Stimulated activated naive CD8-positive, alpha-beta T cell treated with anti-CD3 and anti-CD28 coated beads, Interleukin-15, Interleukin-2, amounts not matched to agents 100 U/mL and 50 U/mL, for 24 hours (primary cell): Measurements from ENCODE around the gene MSI2.

Source experiments
- ATAC-seq: fragments of 150-1000 bp; cut with Tn5 transposase; one replicate; pipeline ENCODE4 v1.10.0; 2021
- DNase-seq: peaks from one replicate; pipeline ENCODE4 v3.0.0; 2021

MSI2 gene

DNA sequence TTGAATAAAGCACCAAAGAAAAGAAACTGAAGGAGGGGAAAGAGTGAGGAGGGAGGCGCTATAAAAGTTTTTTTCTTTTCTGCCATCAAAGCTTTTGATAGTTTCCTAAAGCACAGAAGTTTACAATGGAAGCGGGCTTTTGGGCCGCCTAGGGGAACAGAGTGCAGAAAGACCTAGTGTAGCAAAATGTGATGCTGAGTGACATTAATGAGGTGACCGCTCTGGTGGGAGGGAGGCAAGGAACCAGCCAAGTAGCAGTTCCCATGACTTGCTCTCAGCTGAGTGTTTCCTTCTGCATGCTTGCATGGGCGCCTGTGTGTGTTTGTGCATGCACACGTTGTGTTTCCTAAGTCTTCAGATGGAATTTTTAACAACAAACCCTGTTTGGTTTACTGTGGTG is 15.5 kb downstream of the MSI2 start:
- ATAC-seq, result no peak

DNA sequence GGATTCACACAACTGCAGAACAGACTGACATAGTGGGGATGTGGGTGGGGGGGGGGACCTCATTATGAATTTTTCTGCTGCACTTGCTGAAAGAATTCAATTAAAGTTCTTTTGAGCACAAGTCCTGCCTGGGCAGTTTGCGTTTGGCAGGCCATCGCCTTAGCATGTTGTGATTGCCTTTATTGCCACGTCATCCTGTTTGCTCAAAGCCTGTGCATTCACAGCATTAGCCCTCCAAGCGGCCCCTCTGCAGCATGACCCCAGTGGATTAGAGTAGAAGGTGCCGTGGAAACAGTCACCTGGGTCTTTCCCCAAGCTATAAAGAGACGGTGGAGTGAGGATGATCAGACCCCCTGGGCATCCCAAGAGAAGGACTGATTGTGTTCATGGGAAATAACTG is 17.2 kb downstream of the MSI2 start:
- DNase-seq (no peak), ATAC-seq (no peak)

More for the DNA sequence above, 15.5 kb downstream of the MSI2 start:
- DNase-seq, result no peak

DNA sequence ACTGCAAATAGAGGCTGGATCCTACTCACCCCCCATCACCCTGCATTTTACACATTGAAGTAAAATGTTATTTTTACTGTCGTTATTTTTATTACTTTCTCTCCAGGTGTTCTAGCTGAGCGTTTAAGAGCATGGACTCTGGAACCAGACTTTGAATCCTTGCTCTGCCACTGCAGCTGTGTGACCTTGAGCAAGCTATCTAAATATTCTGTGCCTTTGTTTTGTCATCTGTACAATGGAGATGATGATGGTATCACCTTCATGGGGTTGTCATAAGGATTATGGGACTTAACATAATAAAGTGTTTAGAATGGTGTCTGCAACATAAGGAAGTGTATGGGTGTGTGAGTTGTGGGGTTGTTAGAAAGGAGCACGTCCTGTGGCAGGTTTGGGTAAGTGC is 17.8 kb downstream of the MSI2 start:
- DNase-seq (no peak), ATAC-seq (no peak)

DNA sequence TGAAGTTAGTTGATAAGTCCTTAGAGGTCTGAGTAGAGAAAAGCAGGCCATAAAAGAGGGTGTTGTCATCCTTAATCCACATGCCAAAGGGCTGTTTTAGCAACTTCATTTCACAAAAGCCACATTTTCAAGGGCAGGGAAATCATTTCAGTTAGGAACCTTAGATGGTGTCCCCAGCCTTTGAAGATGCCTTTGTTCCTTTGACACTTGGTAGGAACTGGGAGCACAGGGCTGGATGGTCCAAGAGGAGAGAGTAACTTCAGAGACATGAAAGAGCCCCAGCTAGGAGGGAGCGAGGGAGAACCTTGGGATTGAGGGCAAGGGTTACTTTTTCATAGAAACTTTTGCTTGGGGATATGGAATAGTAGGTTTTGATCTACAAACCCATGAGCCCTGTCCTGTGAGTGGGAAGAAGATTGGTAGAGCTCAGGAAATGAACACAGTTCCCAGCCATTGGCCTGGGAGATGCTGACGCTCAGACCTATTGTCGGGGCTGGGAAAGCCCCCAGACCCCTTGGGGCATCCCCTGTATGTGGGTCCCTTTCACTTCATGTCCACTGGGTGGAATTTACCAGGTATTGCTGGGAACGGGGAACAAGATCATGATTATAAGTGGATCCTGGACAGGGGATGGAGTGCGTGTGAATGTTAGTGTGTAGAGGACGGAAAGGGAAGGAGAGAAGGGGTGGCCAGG is 18.9 kb downstream of the MSI2 start:
- ATAC-seq, result no peak

DNA sequence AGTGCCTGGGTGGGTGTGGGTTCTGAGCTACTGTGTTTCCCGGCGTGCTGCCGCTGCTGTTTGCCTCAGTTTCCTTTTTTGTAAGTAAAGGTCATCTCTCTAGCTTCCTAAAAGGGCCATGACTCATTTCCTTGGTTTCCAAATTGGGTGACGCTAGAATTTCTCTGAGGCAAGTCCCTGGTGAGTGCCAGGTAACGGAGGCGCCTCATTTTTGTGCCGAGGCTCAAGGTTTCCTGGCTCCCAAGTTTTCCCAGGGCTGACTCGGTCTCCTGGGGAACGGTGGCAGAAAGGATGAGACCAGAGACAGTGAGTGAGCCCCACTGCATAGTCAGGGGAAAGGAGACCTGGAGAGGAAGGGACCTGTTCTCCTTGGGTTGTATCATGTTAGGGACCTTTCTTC is 20.3 kb downstream of the MSI2 start:
- no peak for ATAC-seq

More for the DNA sequence above, 18.9 kb downstream of the MSI2 start:
- no peak for DNase-seq

DNA sequence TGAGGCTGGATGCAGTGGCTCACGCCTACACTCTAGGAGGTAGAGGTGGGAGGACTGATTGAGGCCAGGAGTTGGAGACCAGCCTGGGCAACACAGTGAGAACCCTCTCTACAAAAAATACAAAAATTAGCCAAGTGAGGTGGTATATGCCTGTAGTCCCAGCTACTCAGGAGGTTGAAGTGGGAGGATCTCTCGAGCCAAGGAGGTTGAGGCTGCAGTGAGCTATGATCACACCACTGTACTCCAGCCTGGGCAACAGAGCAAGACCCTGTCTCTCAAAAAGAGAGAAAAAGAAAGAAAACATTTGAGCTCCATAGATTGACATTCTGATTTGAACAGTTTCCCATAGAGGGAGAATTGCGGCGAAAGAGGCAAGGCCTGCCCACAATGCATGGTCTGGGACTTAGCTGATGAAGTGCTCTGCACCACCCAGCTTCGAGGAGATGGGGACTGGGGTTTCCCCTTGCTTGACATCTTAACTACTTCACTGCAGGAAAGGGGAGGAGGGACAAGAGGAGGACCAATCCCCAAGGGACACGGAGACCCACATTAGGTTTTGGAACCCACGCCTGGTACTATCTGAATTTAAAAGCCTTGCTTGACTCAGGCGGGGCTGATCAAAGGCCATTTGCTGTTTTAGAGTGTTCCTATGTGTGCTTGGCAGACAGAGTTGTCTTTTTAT is 21.7 kb downstream of the MSI2 start:
- DNase-seq (peak; percentile 38), ATAC-seq (peak; percentile 91)

More for the DNA sequence above, 20.3 kb downstream of the MSI2 start:
- DNase-seq, result no peak

DNA sequence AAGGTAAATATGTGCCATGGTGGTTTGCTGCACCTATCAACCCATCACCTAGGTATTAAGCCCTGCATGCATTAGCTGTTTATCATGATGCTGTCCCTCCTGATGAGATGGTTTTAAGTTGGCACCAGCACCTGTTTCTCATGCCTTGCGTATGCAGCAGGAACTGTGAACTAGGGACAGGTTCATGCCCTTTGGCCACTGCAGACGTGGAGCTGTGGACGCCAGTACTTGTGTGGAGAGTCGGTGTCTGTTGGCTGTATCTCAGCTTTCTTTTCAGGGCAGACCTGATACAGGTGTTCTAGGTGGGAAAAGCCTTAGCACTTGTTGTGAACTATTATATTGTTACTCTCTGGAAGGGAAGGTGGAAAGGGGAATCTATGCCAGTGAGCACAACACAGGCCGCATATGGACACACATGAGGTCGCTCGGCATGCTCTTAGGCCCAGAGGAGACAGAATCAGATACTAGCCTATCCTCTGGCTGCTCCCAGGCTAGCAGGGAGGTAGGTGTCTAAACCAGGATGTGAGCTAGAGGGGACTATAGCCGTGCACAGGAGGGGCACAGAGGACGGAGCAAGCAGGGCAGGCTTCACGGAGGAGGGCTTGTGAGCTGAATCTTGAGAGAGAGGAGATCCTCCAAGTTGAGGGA is 22.5 kb downstream of the MSI2 start:
- DNase-seq (no peak), ATAC-seq (no peak)

DNA sequence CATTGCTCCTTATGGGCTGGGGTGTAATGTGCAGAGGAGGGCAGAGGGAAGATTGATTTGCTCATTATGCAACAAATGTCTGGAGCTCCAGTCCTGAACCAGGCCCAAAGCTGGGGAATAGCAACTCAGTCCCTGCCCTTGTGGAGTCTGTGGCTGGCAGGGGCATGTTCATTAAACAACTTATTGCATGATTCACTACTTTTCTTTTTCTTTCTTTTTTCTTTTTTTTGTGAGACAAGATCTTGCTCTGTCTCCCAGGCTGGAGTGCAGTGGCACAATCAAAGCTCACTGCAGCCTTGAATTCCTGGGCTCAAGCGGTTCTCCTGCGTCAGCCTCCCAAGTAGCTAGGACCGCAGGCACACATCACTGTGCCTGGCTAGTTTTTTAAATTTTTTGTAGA is 23.1 kb downstream of the MSI2 start:
- ATAC-seq, result no peak

DNA sequence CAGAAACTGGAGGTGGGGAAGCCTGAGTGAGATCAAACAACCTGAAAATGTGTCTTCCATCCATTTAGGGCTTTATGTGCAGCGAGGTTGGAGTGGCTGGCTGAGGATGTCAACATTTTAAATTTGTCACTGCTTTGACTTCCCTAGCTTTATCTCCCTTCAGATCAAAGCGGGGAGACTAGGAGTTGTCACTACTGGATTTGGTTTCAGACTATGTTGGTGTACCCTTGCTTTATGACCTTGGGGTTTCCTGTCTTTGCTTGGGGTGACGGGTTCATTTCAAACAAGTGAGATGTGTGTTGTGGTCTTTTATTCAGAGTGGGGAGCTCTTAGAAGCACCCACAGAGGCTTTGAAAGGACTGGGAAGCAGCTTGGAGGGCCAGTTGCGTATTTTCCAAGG is 25.6 kb downstream of the MSI2 start:
- DNase-seq (no peak), ATAC-seq (no peak)

More for the DNA sequence above, 23.1 kb downstream of the MSI2 start:
- no peak for DNase-seq

DNA sequence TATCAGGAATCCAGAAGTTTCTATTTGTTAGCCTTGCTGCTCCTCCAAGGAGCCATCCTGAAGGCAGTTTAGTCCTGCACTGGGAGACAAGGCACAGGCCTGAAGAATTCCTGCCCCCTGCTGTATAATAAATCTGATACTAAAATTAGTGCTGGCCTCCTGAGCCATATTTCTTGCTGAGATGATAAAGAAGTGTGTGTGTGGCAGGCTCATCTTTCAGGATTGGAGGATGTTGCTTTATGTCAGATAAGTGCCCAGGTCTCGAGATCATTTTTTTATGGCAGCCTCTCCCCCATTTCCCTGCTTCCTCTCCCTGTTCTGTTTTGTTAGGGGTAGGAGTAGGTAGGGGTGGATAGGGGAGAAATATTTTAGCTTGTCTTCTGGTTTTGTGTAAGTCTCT is 26.0 kb downstream of the MSI2 start:
- DNase-seq (no peak), ATAC-seq (no peak)

DNA sequence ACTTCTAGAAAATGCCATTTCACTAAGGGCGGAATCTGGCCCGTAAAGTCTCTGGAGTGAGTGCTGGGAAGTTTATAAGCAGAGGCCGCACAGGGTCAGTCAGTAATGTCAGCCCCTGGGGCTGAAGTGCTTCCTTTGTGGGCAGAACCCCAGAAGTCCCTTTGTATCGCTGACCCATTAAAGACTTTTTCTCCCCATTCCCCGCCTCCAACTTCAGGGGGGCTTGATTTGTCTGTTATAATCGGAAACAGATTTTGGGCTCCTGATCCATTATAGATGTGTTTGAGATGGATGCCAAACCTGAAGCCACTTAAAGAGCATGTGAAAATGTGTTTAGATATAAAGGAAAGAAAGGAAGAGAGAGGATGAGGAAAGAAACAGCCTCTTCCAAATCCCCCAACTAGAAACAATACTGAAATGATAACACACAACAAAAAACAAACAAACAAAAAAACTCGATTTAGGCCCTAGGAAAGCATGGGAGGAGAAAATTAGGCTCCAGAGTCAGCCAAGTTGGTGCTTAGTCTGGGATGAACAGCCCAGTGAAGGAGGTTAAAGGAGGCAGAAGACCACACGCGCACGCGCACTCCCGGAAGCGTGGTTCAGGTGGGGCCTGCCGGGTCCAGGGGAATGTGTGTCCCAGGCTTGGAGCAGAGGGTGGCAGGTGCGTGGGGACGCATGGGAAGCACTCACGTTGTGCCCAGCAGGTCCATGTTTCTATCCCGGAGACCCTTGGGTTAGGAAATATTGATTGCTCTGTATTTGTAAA is 27.1 kb downstream of the MSI2 start:
- ATAC-seq (no peak), DNase-seq (no peak)

DNA sequence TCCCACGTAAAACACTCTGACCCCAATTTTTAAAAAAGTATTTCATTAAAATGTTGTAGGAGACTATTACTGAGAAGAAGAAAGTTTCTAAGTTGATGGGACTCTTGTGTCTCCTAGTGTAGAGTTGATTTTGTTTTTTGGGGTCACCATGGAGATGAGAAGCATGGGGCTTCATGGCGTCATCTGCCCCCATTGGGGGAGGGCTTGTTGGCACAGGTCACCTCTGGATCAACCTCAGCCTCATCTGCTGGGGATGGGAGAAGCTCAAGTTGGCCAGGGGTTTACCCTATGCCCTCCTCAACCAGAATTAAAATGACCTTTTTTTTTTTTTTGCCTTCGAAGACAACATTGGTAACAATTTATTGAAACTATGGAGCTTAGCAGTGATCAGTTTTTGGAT is 28.3 kb downstream of the MSI2 start:
- DNase-seq (peak; percentile 43), ATAC-seq (peak; percentile 41)

DNA sequence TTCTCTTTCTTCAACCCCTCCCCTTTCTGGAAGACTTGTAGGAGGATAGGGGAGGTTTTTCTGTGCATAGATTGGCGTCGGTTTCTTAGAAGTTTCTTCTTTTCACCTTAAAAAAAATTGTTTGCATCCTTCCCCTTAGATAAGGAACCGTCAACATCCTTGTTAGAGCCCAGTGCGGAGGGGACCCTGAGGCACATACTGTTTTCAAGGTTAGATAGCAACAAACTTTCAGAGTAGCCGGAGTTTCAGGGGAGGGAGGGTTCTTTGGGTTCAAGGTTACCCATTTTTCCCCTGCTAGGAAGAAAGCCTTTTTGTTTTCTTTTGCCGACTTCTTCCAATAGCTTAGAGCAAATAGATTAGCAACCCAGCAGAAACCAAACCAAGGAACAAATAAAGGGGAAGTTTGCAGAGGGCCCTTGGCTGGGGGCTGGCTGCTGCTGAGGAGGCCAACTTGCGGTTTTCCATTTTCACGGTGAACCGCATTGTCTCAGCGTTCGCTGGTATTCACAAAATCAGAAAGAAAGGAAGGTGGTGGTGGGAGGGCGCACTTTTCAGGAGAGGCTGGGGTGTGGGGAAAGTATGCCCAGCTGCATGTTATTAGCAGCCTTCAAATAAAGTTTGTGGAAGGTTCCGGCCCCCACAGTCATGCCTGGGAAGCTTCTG is 28.8 kb downstream of the MSI2 start:
- DNase-seq (peak; percentile 76), ATAC-seq (peak; percentile 79)

DNA sequence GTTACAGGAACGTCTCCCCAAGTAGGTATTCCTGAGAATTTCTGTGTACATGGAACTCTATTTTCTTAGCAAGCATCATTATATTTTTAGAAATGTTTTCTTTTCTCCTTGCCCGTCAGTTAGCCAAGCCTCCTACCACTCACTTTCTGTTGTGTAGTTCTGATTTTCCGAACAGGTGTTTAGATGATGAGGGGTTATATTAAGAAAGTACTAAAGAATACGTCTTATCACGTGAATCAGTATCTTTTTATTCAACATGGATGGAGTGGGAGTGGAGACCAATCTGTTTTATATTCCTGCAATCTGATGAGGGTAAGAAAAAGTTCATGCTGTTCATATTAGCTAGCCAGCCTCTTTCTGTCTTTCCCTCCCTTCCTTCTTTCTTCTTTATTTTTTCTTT is 29.4 kb downstream of the MSI2 start:
- no peak for ATAC-seq
- DNase-seq, result no peak

DNA sequence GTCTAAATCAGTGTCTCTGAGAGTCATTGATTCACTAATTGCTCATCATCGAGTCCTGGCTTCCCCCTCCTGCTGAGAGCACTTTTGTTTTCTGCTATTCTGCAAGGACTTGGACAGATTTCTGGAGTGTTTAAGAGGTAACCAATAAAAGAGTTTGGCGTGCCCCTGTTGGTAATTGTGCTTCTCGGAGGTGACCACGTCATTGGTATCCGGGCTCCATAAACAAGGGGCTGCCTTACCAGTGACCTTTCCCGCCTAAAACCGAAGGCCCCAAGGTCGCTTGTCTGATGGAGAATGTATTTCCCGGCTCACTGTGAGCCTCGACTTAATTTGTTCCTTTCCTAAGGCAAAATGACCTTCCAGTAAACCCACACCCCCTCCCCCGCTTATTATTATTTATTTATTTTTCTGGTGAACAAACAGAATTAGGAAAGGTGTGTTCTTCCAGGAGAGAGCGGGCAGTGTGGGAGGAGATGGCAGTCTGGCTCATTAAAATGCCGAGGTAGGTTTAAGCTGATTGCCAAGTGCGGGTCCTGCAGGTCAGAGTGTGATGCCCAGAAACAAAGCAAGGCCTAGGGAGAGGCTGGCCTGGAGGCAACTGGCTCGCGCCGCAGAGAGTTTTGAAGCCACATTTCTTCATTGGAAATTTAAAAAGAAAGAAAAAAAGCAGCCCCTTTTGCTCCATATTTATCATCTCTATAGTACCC is 30.2 kb downstream of the MSI2 start:
- DNase-seq, result no peak
- no peak for ATAC-seq

DNA sequence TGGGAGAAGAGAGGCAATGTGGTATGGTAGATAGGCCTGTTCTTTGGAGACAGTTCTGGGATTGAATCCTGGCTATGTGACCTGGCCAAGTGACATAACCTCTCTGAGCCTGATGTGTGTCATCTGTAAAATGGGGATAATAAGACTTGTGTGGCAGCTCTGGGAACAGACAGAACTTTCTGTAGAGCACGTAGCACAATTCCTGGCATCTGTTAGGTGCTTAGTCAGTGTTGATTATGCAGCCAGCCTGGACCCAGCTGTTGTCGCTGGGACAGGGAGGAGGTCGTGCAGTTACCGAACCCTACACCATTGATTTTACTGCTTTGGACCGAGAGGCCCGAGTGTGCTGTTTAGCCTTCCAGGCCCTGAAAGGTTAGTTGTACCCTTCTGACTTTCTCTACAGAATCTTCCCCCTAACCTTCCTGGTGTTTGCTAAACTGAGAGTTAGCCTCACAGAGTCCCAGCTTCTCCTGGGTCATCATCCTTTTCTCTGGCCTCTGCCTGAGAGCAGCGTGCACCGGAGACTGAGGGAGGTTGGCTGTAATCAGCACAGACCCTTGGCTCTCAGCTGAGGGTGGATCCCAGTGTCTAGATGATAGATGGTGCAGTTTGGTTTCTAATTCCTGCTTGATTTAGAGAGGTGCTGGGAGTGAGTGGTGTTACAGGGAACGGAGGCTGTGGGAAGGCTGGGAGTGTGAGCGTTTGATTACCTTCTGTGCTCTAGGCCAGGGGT is 31.9 kb downstream of the MSI2 start:
- no peak for ATAC-seq

DNA sequence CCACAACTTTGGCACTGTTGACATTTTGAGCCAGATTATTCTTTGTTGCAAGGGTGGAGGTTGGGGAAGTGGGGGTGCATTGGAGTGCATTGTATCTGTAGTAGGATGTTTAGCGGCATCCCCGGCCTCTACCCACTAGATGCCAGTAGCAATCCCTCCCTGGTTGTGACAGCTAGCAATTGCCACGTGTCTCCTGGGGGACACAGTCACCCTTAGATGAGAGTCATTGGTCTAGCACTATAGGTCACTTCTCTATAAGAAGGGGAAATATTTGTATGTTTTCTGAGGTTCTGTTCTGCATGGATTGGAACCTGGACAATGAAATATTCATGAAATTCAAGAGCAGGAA is 32.4 kb downstream of the MSI2 start:
- ATAC-seq (no peak), DNase-seq (no peak)

More for the DNA sequence above, 31.9 kb downstream of the MSI2 start:
- no peak for DNase-seq

DNA sequence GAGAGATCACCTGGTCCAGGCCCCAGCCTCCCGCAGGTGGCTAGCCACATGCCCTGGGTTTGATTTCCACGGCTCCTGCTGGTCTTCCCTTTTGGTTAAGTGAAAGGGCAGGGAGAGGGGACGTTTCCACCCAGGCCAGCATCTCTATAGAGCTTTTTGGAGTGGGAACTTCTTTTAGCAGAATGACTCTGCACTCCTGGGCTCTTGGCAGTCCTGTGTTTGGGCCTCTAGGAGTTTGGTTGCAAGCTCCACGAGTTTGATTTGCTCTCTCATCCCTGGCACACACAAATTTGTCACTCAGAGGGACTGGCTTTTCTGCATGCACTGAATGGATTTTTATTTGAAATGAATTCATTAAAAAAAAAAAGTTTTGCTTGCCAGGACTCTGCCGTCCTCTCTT is 32.8 kb downstream of the MSI2 start:
- ATAC-seq (no peak), DNase-seq (no peak)

DNA sequence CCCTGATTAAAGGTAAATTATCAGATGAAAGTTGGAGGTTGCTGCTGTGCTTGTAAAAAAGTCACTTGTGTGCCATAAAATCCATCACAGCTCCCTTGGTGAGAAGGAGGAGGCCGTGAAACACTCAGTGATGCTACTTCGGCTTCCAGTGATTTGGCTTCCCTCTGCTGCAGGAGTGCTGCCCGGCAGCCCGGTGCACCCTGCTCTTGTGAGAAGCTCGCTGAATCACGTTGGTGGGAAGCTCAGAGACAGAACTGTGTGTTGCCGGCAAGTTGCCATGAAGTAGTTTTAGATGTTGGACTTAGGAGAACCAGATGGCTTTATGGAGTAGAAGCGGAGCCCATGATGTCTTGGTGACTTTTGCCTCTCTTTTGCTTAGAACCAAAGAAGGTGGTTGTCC is 33.3 kb downstream of the MSI2 start:
- ATAC-seq (no peak), DNase-seq (no peak)

DNA sequence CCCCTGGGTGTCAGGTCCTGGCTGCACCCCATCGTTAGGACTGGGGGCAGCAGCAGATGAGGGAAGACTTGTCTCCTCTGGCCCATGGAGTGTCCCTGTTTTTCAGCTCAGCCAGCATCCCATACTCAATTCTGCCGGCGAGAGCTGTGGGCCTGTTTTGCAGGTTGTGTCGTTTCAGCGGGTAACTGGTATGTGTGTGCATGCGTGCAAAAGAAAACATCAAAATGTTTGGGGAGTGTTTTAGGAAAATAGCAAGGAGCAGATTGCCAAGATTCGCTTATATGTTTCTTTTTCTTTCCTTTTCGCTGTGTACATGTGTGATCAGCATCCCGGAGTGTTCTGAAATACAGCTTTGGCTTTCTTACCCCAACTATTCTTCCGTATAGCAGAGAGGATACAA is 34.7 kb downstream of the MSI2 start:
- DNase-seq (no peak), ATAC-seq (no peak)

DNA sequence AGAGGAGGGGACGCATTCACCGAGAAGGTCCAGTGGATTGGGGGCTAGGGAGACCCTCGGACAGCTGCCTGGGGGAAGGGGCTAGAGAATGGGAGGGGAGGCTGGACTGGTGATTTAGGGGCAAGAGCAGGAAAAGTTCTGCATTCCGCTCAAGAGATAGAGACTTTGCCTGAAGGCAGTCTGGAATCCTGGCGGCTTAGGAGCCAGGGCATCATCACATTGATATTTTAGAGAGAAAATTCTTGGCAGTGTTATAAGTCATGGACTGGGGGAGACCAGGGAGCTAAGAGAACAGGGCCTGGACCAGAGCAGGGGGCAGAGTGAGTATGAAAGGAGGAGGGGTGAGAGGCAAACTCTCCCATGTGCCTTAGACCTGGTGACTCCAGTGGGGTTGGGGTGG is 35.8 kb downstream of the MSI2 start:
- ATAC-seq (no peak), DNase-seq (no peak)
